ENCODE results near the gene TMCC1. TPM values are rescaled to one million over a fixed set of nuclear protein-coding genes. Genes with fewer than 3 reads are reported as not detected.

Gene TMCC1
- total and polyA plus RNA-seq, 2 donors (not counting 3 experiments of a cell fraction or from before 2014, with no cell fraction given) = 17.4 to 38.4 TPM

- dilution Hi-C loops (cut with MboI; ENCODE audit: extremely low pct_ligation_motif_present, low sequenced_read_pairs) (no loop called here), intact Hi-C loops (cut with micrococcal nuclease) (no loop called here)
- Histone ChIP-seq H4K20me1 (replicated peaks; ENCODE audit: control insufficient read depth, extremely low read depth, insufficient read depth, low read length) (no peaks in the 10 kb centered on the region), H3K4me3 (replicated peaks in 1 of 3; ENCODE audit: insufficient read depth in 1 of 3, low read depth in 1 of 3, low read length in 3 of 3) (no peak overlapping the region), H3K9me1 (replicated peaks; ENCODE audit: control insufficient read depth, extremely low read depth, insufficient read depth, low read length) (no peaks in the 10 kb centered on the region), H3K36me3 (ENCODE audit: control insufficient read depth in 2 of 2, extremely low read depth in 1 of 2, insufficient read depth in 2 of 2, low read length in 2 of 2) (no peaks in the 10 kb centered on the region), H3K4me2 (ENCODE audit: insufficient read depth, low read length) (no peak overlapping the region), H3K4me1 (ENCODE audit: control insufficient read depth, extremely low read depth, insufficient read depth, low read length) (peaks cover 42% of the 10 kb centered on the region), H3K9me3 (replicated peaks; ENCODE audit: control insufficient read depth, insufficient read depth, low read length) (no peaks in the 10 kb centered on the region), H3K27ac (ENCODE audit: insufficient read depth, low read depth, low read length) (no peak overlapping the region), H3K79me2 (ENCODE audit: control insufficient read depth, insufficient read depth, low read length) (no peaks in the 10 kb centered on the region), H3K27me3 (ENCODE audit: control insufficient read depth in 2 of 2, insufficient read depth in 2 of 2, low read length in 2 of 2) (no peaks in the 10 kb centered on the region), H3K9ac (replicated peaks; ENCODE audit: extremely low read depth, insufficient read depth, low read length) (no peak overlapping the region), H2AFZ (ENCODE audit: low read depth, low read length) (peak overlapping the region; percentile 17)
- no TSS peak for BruUV-seq (replicated peaks)
- ChIA-PET CTCF (no interaction called here), POLR2A (no interaction called here)
- DNase-seq (ENCODE audit: low read depth, low spot score) = no peak
- no peak for FAIRE-seq
- TF ChIP-seq MYC (IDR thresholded peaks at IDR 0.05; ENCODE audit: low read depth, low read length) (no peak), FOS (IDR thresholded peaks at IDR 0.05; ENCODE audit: borderline replicate concordance, insufficient read depth, low read length) (no peak), POLR2A (IDR thresholded peaks at IDR 0.05; ENCODE audit: low read depth, low read length) (no peak), CTCF (IDR thresholded peaks at IDR 0.05; ENCODE audit: extremely low read depth in 1 of 2, insufficient read depth in 1 of 2, low read depth in 1 of 2, low read length in 2 of 2) (no peak), GATA2 (IDR thresholded peaks at IDR 0.05; ENCODE audit: insufficient read depth, insufficient read length, low read depth, low read length) (no peak)
Observed at GRCh38 chr3:129615751-129616281, 277.7 kb downstream of the TMCC1 start.

- DNase-seq (ENCODE audit: low read depth, low spot score) (no peak), FAIRE-seq (peak; percentile 69)
- no peaks in the 10 kb centered on the region for H3K9me1 ChIP-seq (replicated peaks; ENCODE audit: control insufficient read depth, extremely low read depth, insufficient read depth, low read length)
- no peak overlapping the region for H3K4me2 ChIP-seq (ENCODE audit: insufficient read depth, low read length)
- no peaks in the 10 kb centered on the region for H3K9me3 ChIP-seq (replicated peaks; ENCODE audit: control insufficient read depth, insufficient read depth, low read length)
- no peak overlapping the region for H2AFZ ChIP-seq (ENCODE audit: low read depth, low read length)
- no peak for TF ChIP-seq MYC (IDR thresholded peaks at IDR 0.05; ENCODE audit: low read depth, low read length)
- no peak for TF ChIP-seq FOS (IDR thresholded peaks at IDR 0.05; ENCODE audit: borderline replicate concordance, insufficient read depth, low read length)
- TF ChIP-seq MAX (IDR thresholded peaks at IDR 0.05; ENCODE audit: insufficient read depth, insufficient read length) = peak; percentile 65
- no TSS peak for BruUV-seq (replicated peaks)
- dilution Hi-C loops (cut with MboI; ENCODE audit: extremely low pct_ligation_motif_present, low sequenced_read_pairs) = no loop called here
- ChIA-PET CTCF (no interaction called here), POLR2A (no interaction called here)
- no peaks in the 10 kb centered on the region for H3K36me3 ChIP-seq (ENCODE audit: control insufficient read depth in 2 of 2, extremely low read depth in 1 of 2, insufficient read depth in 2 of 2, low read length in 2 of 2)
- no peaks in the 10 kb centered on the region for H3K27me3 ChIP-seq (ENCODE audit: control insufficient read depth in 2 of 2, insufficient read depth in 2 of 2, low read length in 2 of 2)
- no peaks in the 10 kb centered on the region for H3K79me2 ChIP-seq (ENCODE audit: control insufficient read depth, insufficient read depth, low read length)
- intact Hi-C loops (cut with micrococcal nuclease) = no loop called here
- H3K9ac ChIP-seq (replicated peaks; ENCODE audit: extremely low read depth, insufficient read depth, low read length) = no peak overlapping the region
- no peak overlapping the region for H3K27ac ChIP-seq (ENCODE audit: insufficient read depth, low read depth, low read length)
- no peak overlapping the region for H3K4me3 ChIP-seq (replicated peaks in 1 of 3; ENCODE audit: insufficient read depth in 1 of 3, low read depth in 1 of 3, low read length in 3 of 3)
- H4K20me1 ChIP-seq (replicated peaks; ENCODE audit: control insufficient read depth, extremely low read depth, insufficient read depth, low read length) = no peaks in the 10 kb centered on the region
- H3K4me1 ChIP-seq (ENCODE audit: control insufficient read depth, extremely low read depth, insufficient read depth, low read length) = peaks cover 44% of the 10 kb centered on the region
Observed at GRCh38 chr3:129614927-129615363, 278.6 kb downstream of the TMCC1 start.
